Measurements from ENCODE around the gene USHBP1.

DNA sequence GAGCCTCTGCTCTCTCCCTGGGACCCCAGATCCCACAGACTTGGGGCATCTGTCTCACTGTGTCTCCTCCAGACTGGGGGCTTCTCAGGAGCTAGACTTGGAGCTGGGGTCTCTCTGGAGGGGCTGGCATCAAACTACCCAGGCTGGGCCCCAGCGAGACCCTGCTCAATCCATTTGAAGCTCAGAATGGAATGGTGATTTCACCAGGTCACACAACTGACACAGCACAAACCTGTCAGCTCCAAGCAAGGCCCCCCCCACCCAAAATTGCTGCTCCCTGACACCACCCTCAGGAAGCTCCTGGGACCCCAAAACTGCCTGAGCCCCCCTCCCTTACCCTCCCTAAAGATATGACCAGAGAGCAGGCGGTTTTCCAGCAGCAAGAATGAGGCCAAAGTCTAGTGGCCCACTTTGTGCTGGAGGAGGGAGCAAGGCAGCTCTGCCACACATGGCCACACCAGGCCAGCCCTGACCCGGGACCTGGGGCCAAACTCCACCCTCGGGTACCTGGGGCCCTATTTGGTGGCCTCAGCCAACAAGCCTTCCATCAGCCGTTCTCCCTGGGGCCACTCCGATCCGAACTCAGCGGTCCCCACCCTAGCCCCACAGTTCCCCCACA lies 21.2 kb downstream of the USHBP1 start:
- TF ChIP-seq, protein P1, sequence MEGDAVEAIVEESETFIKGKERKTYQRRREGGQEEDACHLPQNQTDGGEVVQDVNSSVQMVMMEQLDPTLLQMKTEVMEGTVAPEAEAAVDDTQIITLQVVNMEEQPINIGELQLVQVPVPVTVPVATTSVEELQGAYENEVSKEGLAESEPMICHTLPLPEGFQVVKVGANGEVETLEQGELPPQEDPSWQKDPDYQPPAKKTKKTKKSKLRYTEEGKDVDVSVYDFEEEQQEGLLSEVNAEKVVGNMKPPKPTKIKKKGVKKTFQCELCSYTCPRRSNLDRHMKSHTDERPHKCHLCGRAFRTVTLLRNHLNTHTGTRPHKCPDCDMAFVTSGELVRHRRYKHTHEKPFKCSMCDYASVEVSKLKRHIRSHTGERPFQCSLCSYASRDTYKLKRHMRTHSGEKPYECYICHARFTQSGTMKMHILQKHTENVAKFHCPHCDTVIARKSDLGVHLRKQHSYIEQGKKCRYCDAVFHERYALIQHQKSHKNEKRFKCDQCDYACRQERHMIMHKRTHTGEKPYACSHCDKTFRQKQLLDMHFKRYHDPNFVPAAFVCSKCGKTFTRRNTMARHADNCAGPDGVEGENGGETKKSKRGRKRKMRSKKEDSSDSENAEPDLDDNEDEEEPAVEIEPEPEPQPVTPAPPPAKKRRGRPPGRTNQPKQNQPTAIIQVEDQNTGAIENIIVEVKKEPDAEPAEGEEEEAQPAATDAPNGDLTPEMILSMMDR (IDR thresholded peaks at IDR 0.05; ENCODE audit: low read length), result no peak
- TF ChIP-seq EZH2 (IDR thresholded peaks at IDR 0.05; ENCODE audit: borderline replicate concordance, low read length), result no peak

Measured in OCI-LY1 (cell line).